ENCODE results near the gene RMDN2.

- TF ChIP-seq CTCF (IDR thresholded peaks at IDR 0.05) (no peak), POLR2A (IDR thresholded peaks at IDR 0.05) (no peak)
These were observed 107.9 kb downstream of the RMDN2 start for GRCh38 chr2:38032946-38033345.
